Small intestine (tissue), 7 donors: Measurements from ENCODE around the gene PRKCA. TPM values are rescaled to one million over a fixed set of nuclear protein-coding genes. Genes with fewer than 3 reads are reported as not detected.

Experiments used
- DNase-seq, 2 donors: peaks; one replicate each; pipeline versions ENCODE4 v3.0.0 to v3.0.0-alpha.2; 2013
- FAIRE-seq: peaks from 2 replicates; lab custom pipeline; 2012; peaks lifted over from hg19 to GRCh38; lab: Jason Lieb, UNC
- H3K27ac ChIP-seq, 3 donors: one replicate each; pipeline ENCODE4 v1.5.1; 2013; ENCODE audit warnings: low read length in 2 of 3, mild to moderate bottlenecking in 2 of 3, control low read depth in 1 of 3, inconsistent platforms in 1 of 3, low read depth in 1 of 3, moderate library complexity in 1 of 3
- H3K27me3 ChIP-seq, 3 donors: one replicate each; pipeline ENCODE4 v1.6.1; 2013; ENCODE audit warnings: low read length in 3 of 3, inconsistent platforms in 1 of 3; ENCODE audit not compliant: control insufficient read depth in 3 of 3, insufficient read depth in 3 of 3
- H3K36me3 ChIP-seq, 3 donors: one replicate each; pipeline ENCODE4 v1.6.1; 2013; ENCODE audit warnings: low read length in 3 of 3, inconsistent platforms in 1 of 3, low read depth in 1 of 3, mild to moderate bottlenecking in 1 of 3, moderate library complexity in 1 of 3; ENCODE audit not compliant: control insufficient read depth in 3 of 3, insufficient read depth in 2 of 3
- H3K4me1 ChIP-seq, 3 donors: one replicate each; pipeline ENCODE4 v1.6.1; 2013; ENCODE audit warnings: low read length in 2 of 3, inconsistent platforms in 1 of 3, low read depth in 1 of 3, mild to moderate bottlenecking in 1 of 3, moderate library complexity in 1 of 3; ENCODE audit not compliant: control insufficient read depth in 3 of 3, insufficient read depth in 2 of 3
- H3K4me3 ChIP-seq, 3 donors: one replicate each; pipeline ENCODE4 v1.5.1; 2013; ENCODE audit warnings: low read length in 3 of 3, control low read depth in 1 of 3, inconsistent platforms in 1 of 3, low read depth in 1 of 3, mild to moderate bottlenecking in 1 of 3, moderate library complexity in 1 of 3
- H3K9me3 ChIP-seq, 2 donors: one replicate each; pipeline ENCODE4 v1.6.1; 2013; ENCODE audit warnings: low read depth in 1 of 2, low read length in 1 of 2; ENCODE audit not compliant: control insufficient read depth in 2 of 2, insufficient read depth in 1 of 2
- WGBS, 3 donors: extraction: QIAGEN DNeasy Blood & Tissue Kit; methylation state at CpG; one replicate each; pipeline ENCODE4 v1.1.7; 2013; 5-methylcytosine and 5-hydroxymethylcytosine counted together
- polyA plus RNA-seq, 4 donors: library from polyadenylated mRNA; stranded (reverse) in 3 of 4; unstranded in 1 of 4; fragments of 200-250 nt in 3 of 4; fragments of 120-200 nt in 1 of 4; gene quantifications; one replicate each; pipeline versions ENCODE4 v1.2.1 to v1.2.3, GENCODE V29; 2013
- donor health status: healthy with polysubstance abuse.
- donor health status: control.
- donor health status: control.
- donor health status: Bipolar disorder and iron deficiency.
- donor health status: healthy.

PRKCA gene
- polyA plus RNA-seq, 4 donors = 11.3 to 26.6 (median 22.9) TPM

DNA sequence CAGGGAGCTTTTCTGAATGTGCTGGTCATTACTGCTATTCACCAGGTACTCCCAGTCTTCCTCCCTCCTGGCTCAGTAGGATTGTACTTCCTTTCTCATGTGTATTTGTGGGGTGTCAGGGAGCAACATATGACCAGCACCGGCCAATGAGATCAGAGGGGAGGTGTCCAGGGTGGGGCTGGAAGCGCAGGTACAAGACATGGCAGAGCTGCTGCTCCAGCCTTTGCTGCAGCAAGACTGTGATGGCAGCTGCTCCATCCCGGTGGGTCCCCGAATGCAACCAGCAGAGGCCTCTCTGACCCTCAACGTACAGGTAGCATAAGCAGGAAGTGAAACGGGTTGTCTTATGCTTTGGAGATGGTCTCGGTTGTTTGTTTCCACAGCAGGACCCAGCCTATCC lies 478.7 kb downstream of the PRKCA start:
- H3K9me3 ChIP-seq = no peaks in the 10 kb centered on the region
- no peaks in the 10 kb centered on the region for H3K4me1 ChIP-seq
- DNase-seq = no peak
- H3K4me3 ChIP-seq = no peak overlapping the region
- FAIRE-seq = no peak
- 90 to 94% (median 91%) methylated on average over 7 of the region's 7 CpGs for WGBS, 3 donors
- H3K36me3 ChIP-seq = peaks cover 0 to 36% (median 0%) of the 10 kb centered on the region in 3 donors
- no peak overlapping the region for H3K27ac ChIP-seq
- H3K27me3 ChIP-seq = no peaks in the 10 kb centered on the region

DNA sequence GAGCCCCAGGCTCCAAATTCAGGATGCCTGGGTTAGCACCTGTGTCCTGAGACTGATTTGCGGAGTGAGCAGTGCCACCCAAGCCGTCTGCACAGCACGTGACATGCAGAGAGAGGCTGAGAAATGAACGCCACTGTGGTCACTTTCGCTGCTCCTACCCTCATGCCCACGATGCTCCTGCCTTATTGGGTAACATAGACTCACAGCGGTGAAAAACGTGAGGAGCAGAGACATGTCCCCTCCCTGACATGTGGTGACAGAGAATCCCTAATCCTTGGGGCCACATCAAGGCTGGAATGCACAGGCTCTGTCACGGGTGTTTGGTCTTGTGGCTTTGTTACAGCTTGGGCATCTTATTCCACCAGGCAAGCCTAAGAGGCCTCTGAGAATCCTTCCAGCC lies 480.4 kb downstream of the PRKCA start:
- FAIRE-seq = no peak
- Histone ChIP-seq H3K36me3 (peaks cover 0 to 34% (median 5%) of the 10 kb centered on the region in 3 donors), H3K9me3 (no peaks in the 10 kb centered on the region), H3K4me3 (no peak overlapping the region), H3K27me3 (no peaks in the 10 kb centered on the region), H3K27ac (no peak overlapping the region), H3K4me1 (no peaks in the 10 kb centered on the region)
- 90 to 96% (median 92%) methylated on average over 9 of the region's 9 CpGs for WGBS, 3 donors
- no peak for DNase-seq

DNA sequence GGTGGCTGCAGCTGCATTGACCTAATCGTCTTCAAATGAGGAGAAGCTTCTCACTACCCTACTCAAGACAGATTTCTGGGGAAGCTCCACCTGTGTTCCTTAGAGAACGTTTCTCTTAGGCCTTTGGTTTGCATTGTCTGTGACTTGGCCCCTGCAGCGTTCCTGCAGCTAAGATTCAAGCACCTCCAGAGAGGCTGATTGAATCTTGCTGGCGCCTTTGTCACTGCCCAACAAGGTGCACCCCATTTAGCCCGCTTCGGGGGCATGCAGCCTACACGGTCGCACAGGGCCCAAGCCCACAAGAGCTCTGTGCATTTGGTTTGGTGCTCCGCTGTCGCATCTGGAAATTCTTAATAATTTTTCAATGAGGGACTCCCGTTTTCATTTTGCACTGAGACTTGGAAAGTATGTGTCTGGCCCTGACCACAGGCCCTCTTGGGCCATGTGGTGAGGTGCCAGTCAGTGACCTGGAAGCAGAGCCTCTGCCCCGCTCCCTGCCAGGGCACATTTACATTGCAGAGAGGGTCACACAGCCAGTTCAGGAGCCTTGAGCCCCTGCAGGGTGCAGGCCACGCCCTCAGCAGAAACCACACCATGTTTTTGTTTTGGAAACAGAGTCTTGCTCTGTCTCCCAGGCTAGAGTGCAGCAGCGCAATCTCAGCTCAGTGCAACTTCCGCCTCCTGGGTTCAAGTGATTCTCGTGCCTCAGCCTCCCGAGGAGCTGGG lies 481.4 kb downstream of the PRKCA start:
- Histone ChIP-seq H3K27ac (no peak overlapping the region), H3K36me3 (peaks cover 0 to 34% (median 12%) of the 10 kb centered on the region in 3 donors), H3K27me3 (no peaks in the 10 kb centered on the region), H3K4me3 (no peak overlapping the region), H3K9me3 (no peaks in the 10 kb centered on the region), H3K4me1 (no peaks in the 10 kb centered on the region)
- DNase-seq (no peak), FAIRE-seq (no peak)
- WGBS, 3 donors = 91 to 96% (median 93%) methylated on average over 17 of the region's 17 CpGs

DNA sequence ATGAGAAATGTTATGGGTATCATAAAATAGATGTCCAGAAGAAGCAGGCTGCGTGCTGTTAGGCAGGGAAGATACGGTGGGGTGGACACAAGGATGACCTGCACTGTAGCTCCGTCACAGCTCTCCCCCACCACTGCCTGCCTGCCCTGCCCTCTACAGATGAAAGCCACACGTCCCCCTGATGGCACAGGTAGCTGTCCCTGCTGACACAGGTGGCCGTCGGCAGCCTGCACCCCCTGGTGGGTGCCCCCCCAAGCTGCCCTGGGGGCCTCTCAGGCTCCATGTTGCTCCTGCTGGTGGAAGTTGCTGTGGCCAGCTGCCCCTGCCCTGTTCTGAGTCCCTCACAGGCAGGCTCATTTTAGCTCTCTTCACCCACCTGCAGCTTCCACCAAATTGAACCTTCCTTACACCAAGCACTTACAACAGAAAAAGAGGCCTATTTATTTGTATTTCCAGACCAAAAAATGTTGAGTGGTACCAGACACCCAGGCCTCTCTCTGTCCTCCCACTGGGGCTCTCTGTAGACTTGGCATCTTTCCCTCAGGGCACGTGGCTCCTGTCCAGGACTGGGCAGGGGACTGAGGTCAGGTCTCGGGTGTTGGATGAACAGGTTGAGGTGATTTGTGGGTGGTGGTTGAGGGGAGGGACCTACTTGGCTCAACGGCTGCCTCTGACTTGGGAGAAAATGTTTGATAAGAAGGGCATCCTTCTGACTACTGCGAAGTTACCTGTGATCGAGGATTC lies 482.4 kb downstream of the PRKCA start:
- Histone ChIP-seq H3K9me3 (no peaks in the 10 kb centered on the region), H3K4me1 (no peaks in the 10 kb centered on the region), H3K27me3 (no peaks in the 10 kb centered on the region), H3K27ac (no peak overlapping the region), H3K4me3 (no peak overlapping the region), H3K36me3 (peaks cover 0 to 44% (median 12%) of the 10 kb centered on the region in 3 donors)
- FAIRE-seq (no peak), DNase-seq (no peak)
- WGBS, 3 donors = 87 to 90% (median 88%) methylated on average over 11 of the region's 11 CpGs

DNA sequence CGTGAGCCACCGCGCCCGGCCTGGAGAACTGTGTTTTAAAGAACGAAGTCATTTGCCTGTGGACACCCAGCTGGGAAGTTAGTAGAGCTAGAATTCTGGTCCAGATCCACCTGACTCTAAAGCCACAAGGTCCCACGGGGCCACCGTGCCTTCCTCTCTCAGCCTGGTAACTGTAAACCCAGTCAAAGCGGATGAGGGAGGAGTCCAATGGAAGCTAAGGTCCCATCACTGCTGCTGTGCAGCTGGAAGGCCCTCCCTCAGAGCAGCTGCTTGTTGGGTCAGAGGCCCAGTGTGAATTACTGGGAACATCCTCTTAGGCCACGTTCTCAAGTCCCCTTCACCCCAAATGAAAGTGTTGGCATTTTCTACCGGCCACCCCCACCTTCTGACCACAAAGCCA lies 483.7 kb downstream of the PRKCA start:
- Histone ChIP-seq H3K9me3 (no peaks in the 10 kb centered on the region), H3K27ac (no peak overlapping the region), H3K4me3 (no peak overlapping the region), H3K4me1 (no peaks in the 10 kb centered on the region), H3K27me3 (no peaks in the 10 kb centered on the region), H3K36me3 (peaks cover 0 to 49% (median 12%) of the 10 kb centered on the region in 3 donors)
- FAIRE-seq = no peak
- WGBS, 3 donors = 83 to 92% (median 89%) methylated on average over 10 of the region's 10 CpGs
- no peak for DNase-seq

DNA sequence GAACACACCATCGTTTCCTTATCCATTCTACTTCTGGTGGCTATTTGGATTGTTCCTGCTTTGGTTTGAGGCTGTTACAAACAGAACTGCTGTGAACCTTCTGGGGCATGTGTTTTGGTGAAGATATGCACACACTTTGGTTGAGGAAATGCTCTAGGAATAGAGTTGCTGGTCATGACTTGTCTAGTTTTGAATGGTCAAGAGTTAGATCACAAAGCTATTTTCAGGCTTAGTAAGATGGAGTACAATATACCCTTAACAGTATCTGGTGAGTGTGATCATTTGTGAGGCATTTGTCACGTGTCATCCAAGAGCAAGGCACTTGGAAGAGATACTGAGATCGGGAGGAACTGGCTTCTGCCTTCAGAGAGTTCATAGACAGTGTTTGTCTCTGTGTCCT lies 485.5 kb downstream of the PRKCA start:
- no peaks in the 10 kb centered on the region for H3K27me3 ChIP-seq
- H3K4me3 ChIP-seq = no peak overlapping the region
- FAIRE-seq (no peak), DNase-seq (no peak)
- H3K9me3 ChIP-seq = no peaks in the 10 kb centered on the region
- no peaks in the 10 kb centered on the region for H3K4me1 ChIP-seq
- 77 to 82% (median 77%) methylated on average over 3 of the region's 3 CpGs for WGBS, 3 donors
- H3K27ac ChIP-seq = no peak overlapping the region
- H3K36me3 ChIP-seq = peaks cover 0 to 55% (median 15%) of the 10 kb centered on the region in 3 donors

DNA sequence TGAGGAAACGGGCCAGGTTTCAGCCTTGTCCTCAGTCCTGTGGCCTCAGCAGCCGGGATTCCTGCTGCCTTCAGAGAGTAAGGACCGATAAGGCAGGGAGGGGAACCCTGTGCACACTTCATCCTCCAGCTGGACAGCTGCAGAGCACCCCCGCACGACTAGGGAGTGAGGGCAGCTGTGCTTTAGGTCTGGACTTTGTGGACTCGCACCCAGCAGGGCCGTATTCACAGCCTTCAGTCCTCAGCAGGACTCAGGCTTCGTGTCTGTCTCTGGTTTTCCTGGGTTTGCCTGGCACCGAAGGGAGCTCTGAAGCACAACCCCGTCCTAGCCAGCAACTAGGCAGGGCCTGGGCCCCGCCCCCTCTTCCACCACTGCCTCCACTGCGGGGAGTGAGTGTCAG lies 486.7 kb downstream of the PRKCA start:
- Histone ChIP-seq H3K27me3 (no peaks in the 10 kb centered on the region), H3K4me3 (no peak overlapping the region), H3K9me3 (no peaks in the 10 kb centered on the region), H3K4me1 (no peaks in the 10 kb centered on the region), H3K36me3 (peaks cover 0 to 58% (median 15%) of the 10 kb centered on the region in 3 donors), H3K27ac (no peak overlapping the region)
- FAIRE-seq (no peak), DNase-seq (no peak)
- 78 to 90% (median 84%) methylated on average over 12 of the region's 12 CpGs for WGBS, 3 donors

DNA sequence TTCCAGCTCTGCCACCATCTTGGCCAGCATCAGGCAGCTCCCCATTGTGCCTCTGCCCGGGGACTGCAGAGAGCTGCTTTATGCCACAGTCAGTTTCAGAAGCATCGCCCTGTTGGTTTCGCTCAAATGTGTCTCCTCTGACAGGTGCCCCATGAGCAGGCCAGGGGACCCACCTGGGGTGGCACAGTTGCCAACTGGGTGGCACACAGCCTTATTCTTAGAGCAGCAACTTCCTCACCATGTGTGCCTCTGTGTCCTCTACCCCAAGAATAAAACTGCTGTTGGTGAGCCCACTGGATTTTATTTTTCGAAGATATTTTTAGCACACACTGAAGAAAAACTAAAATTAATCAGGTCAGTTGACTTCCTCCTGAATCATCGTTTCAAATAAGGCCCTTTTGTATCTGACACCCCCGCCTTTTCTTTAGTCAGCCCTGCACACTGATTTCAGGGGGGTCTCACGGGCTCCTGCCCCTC lies 487.6 kb downstream of the PRKCA start:
- H3K4me1 ChIP-seq = no peaks in the 10 kb centered on the region
- FAIRE-seq (no peak), DNase-seq (no peak)
- H3K9me3 ChIP-seq = no peaks in the 10 kb centered on the region
- H3K4me3 ChIP-seq = no peak overlapping the region
- H3K27ac ChIP-seq = no peak overlapping the region
- peaks cover 0 to 53% (median 15%) of the 10 kb centered on the region in 3 donors for H3K36me3 ChIP-seq
- no peaks in the 10 kb centered on the region for H3K27me3 ChIP-seq
- WGBS, 3 donors = 78 to 93% (median 89%) methylated on average over 7 of the region's 7 CpGs
